GM21737 (cell line): Measurements from ENCODE around the gene POLR3GL.

Experiments
- ATAC-seq: cut with Tn5 transposase; IDR thresholded peaks from one replicate; pipeline ENCODE4 v1.9.1; 2021; ENCODE audit warnings: mild to moderate bottlenecking, moderate library complexity; ENCODE audit not compliant: unreplicated experiment

Gene POLR3GL

GRCh38 chr1:145972580-145972979 is 8.1 kb downstream of the POLR3GL start:
- ATAC-seq = no peak

- ATAC-seq = no peak
Measured at GRCh38 chr1:145974721-145975120, 10.2 kb downstream of the POLR3GL start.

- no peak for ATAC-seq
Measured at GRCh38 chr1:145975216-145975615, 10.7 kb downstream of the POLR3GL start.

GRCh38 chr1:145977016-145977415 is 12.5 kb downstream of the POLR3GL start:
- no peak for ATAC-seq

GRCh38 chr1:145977486-145978470 is 13.3 kb downstream of the POLR3GL start:
- ATAC-seq = no peak

GRCh38 chr1:145978471-145978853 is 14.0 kb downstream of the POLR3GL start:
- no peak for ATAC-seq

- peak; percentile 87 for ATAC-seq
Measured at GRCh38 chr1:145978854-145979745, 14.6 kb downstream of the POLR3GL start.

- ATAC-seq = no peak
Measured at GRCh38 chr1:145979746-145980456, 15.4 kb downstream of the POLR3GL start.

GRCh38 chr1:145980457-145980994 is 16.0 kb downstream of the POLR3GL start:
- ATAC-seq = no peak

GRCh38 chr1:145982010-145982723 is 17.7 kb downstream of the POLR3GL start:
- no peak for ATAC-seq

- no peak for ATAC-seq
Measured at GRCh38 chr1:145983206-145983675, 18.8 kb downstream of the POLR3GL start.

- no peak for ATAC-seq
Measured at GRCh38 chr1:145983960-145984830, 19.7 kb downstream of the POLR3GL start.

GRCh38 chr1:145985129-145985501 is 20.6 kb downstream of the POLR3GL start:
- ATAC-seq = no peak

GRCh38 chr1:145985502-145986439 is 21.3 kb downstream of the POLR3GL start:
- ATAC-seq = no peak

- ATAC-seq = no peak
Measured at GRCh38 chr1:145986551-145986950, 22.1 kb downstream of the POLR3GL start.

GRCh38 chr1:145987926-145988325 is 23.4 kb downstream of the POLR3GL start:
- ATAC-seq = no peak

GRCh38 chr1:145988773-145989172 is 24.3 kb downstream of the POLR3GL start:
- no peak for ATAC-seq
